HCT116 (cell line): ENCODE measurements around the gene ZPR1. TPM values are rescaled to one million over a fixed set of nuclear protein-coding genes. Genes with fewer than 3 reads are reported as not detected.

Source experiments
- ATAC-seq: fragments of 200-7000 bp; cut with Tn5 transposase; 2 replicates; pipeline ENCODE4 v1.9.1; 2020; ENCODE audit warnings: mild to moderate bottlenecking, moderate library complexity
- BruUV-seq: library from RNA; stranded (reverse); fragments of 400-500 nt; replicated peaks from 2 replicates; lab custom pipeline; 2021; lab: Mats Ljungman, UMichigan
- CTCF ChIA-PET: fragments of 300-600 bp; sonication (Branson Sonifier 250); formaldehyde crosslinking; loops from one replicate; lab custom pipeline; 2021; ENCODE audit warnings: antibody characterized with exemption; lab: Charles Lee
- POLR2A ChIA-PET: fragments of 300-600, 350-600 bp; sonication (Branson Sonifier 250); formaldehyde crosslinking; loops from one replicate; lab custom pipeline; 2021; ENCODE audit warnings: antibody characterized with exemption; lab: Charles Lee
- RAD21 ChIA-PET, 2 experiments: fragments of 300-600 bp; sonication (Branson Sonifier 250); formaldehyde crosslinking; loops; one replicate each; lab custom pipeline; 2023; ENCODE audit warnings: low total read pairs in 2 of 2; ENCODE audit not compliant: uncharacterized antibody in 2 of 2, unreplicated experiment in 2 of 2, low non-redundant PET in 1 of 2; lab: Charles Lee
- DNase-seq: peaks from one replicate; pipeline ENCODE4 v3.0.0-alpha.2; 2010; ENCODE audit warnings: low read depth, low spot score
- H2AFZ ChIP-seq: fragments of 200-600 bp; shearing (Covaris generic), sonication (generic); 2 replicates; pipeline ENCODE4 v1.6.1; 2017; ENCODE audit warnings: low read depth, mixed run types, mixed read lengths, antibody characterized with exemption, low read length; ENCODE audit not compliant: poor library complexity, severe bottlenecking
- H3K27ac ChIP-seq: 2 replicates; pipeline ENCODE4 v1.5.1; 2012; ENCODE audit warnings: low read depth, low read length
- H3K27me3 ChIP-seq: fragments of 200-600 bp; sonication (generic); 2 replicates; pipeline ENCODE4 v1.6.1; 2016; ENCODE audit warnings: mixed run types, low read length, mixed read lengths; ENCODE audit not compliant: insufficient read depth
- H3K36me3 ChIP-seq, 2 experiments: fragments of 200-500 bp in 1 of 2; fragments of 200-600 bp in 1 of 2; sonication (Bioruptor generic) in 1 of 2; sonication (generic) in 1 of 2; 2 replicates each; pipeline versions ENCODE4 v1.5.1 to v1.6.1; 2014 to 2016; ENCODE audit warnings: low read length in 2 of 2, inconsistent platforms in 1 of 2, mixed read lengths in 1 of 2, mixed run types in 1 of 2; ENCODE audit not compliant: insufficient read depth in 2 of 2, control insufficient read depth in 1 of 2
- H3K4me1 ChIP-seq, 2 experiments: fragments of 200-600 bp in 1 of 2; sonication (generic) in 1 of 2; 2 replicates each; pipeline versions ENCODE4 v1.5.1 to v1.6.1; 2012 to 2017; ENCODE audit warnings: low read length in 2 of 2, inconsistent platforms in 1 of 2, mild to moderate bottlenecking in 1 of 2, mixed read lengths in 1 of 2, mixed run types in 1 of 2, moderate library complexity in 1 of 2; ENCODE audit not compliant: insufficient read depth in 2 of 2, control insufficient read depth in 1 of 2
- H3K4me2 ChIP-seq: fragments of 200-600 bp; sonication (generic); 2 replicates; pipeline ENCODE4 v1.6.1; 2017; ENCODE audit warnings: mixed run types, low read length, mixed read lengths
- H3K4me3 ChIP-seq, 2 experiments: fragments of 200-600 bp in 1 of 2; sonication (generic) in 1 of 2; replicated peaks in 1 of 2; 2 replicates each; pipeline ENCODE4 v1.5.1; 2011 to 2016; ENCODE audit warnings: low read length in 2 of 2, control low read depth in 1 of 2, low read depth in 1 of 2, mild to moderate bottlenecking in 1 of 2, mixed read lengths in 1 of 2, mixed run types in 1 of 2
- H3K79me2 ChIP-seq: fragments of 200-600 bp; sonication (generic); 2 replicates; pipeline ENCODE4 v1.6.1; 2017; ENCODE audit warnings: mild to moderate bottlenecking, mixed run types, low read length, moderate library complexity, mixed read lengths; ENCODE audit not compliant: insufficient read depth
- H3K9ac ChIP-seq: fragments of 200-600 bp; sonication (generic); 2 replicates; pipeline ENCODE4 v1.6.1; 2016; ENCODE audit warnings: low read length, mixed read lengths
- H3K9me2 ChIP-seq: fragments of 200-600 bp; sonication (generic), shearing (Covaris generic); 2 replicates; pipeline ENCODE4 v1.6.1; 2017; ENCODE audit warnings: mixed run types, mild to moderate bottlenecking, moderate library complexity; ENCODE audit not compliant: insufficient read depth
- H3K9me3 ChIP-seq, 2 experiments: fragments of 200-500 bp in 1 of 2; fragments of 200-600 bp in 1 of 2; sonication (Bioruptor generic) in 1 of 2; sonication (generic) in 1 of 2; 2 replicates each; pipeline ENCODE4 v1.6.1; 2014 to 2017; ENCODE audit warnings: low read length in 2 of 2, mixed read lengths in 2 of 2, inconsistent platforms in 1 of 2, low read depth in 1 of 2, mild to moderate bottlenecking in 1 of 2, mixed run types in 1 of 2, moderate library complexity in 1 of 2; ENCODE audit not compliant: control insufficient read depth in 1 of 2, insufficient read depth in 1 of 2
- H4K20me1 ChIP-seq: fragments of 200-600 bp; sonication (generic), shearing (Covaris generic); 2 replicates; pipeline ENCODE4 v1.6.1; 2017; ENCODE audit warnings: mixed run types, mild to moderate bottlenecking, moderate library complexity; ENCODE audit not compliant: insufficient read depth
- EZH2 ChIP-seq: fragments of 200-600 bp; sonication (generic); IDR thresholded peaks from 2 replicates; pipeline ENCODE4 v1.6.1; 2017; ENCODE audit warnings: antibody characterized with exemption, mixed run types
- FOSL1 ChIP-seq: IDR thresholded peaks from 2 replicates; pipeline ENCODE4 v1.6.1; 2012; ENCODE audit warnings: low read depth
- POLR2A ChIP-seq: IDR thresholded peaks from 2 replicates; pipeline ENCODE4 v1.7.0; 2011; ENCODE audit warnings: borderline replicate concordance; ENCODE audit not compliant: insufficient read depth, insufficient read length; ENCODE audit errors: extremely low read depth
- RAD21 ChIP-seq: IDR thresholded peaks from 2 replicates; pipeline ENCODE4 v1.6.1; 2012; ENCODE audit warnings: low read depth, mild to moderate bottlenecking
- SIN3A ChIP-seq: IDR thresholded peaks from 2 replicates; pipeline ENCODE4 v1.6.1; 2012; ENCODE audit warnings: low read depth
- YY1 ChIP-seq: IDR thresholded peaks from 2 replicates; pipeline ENCODE4 v1.6.1; 2011; ENCODE audit warnings: low read length, low read depth, moderate library complexity, mild to moderate bottlenecking; ENCODE audit not compliant: insufficient replicate concordance; ENCODE audit errors: extremely low read depth
- ZFX ChIP-seq: fragments of 450-650 bp; IDR thresholded peaks from 2 replicates; pipeline ENCODE4 v1.6.1; 2017
- intact Hi-C: fragments of 100-400 bp; cut with micrococcal nuclease; formaldehyde crosslinking; loops from 2 replicates; pipeline ENCODE4 v1.10.0; 2022
- total RNA-seq: library from RNA; stranded (reverse); gene quantifications from one replicate; pipeline ENCODE4 v1.2.1, GENCODE V29; 2021; ENCODE audit not compliant: unreplicated experiment
- TF ChIP-seq, protein P1 (sequence below): IDR thresholded peaks from 2 replicates; pipeline ENCODE4 v1.6.1; 2012
- TF ChIP-seq, protein P2 (sequence below): IDR thresholded peaks from 2 replicates; pipeline ENCODE4 v1.6.1; 2012
- TF ChIP-seq, protein P3 (sequence below), 3 experiments: fragments of 200-600 bp in 1 of 3; sonication (generic) in 1 of 3; IDR thresholded peaks in 2 of 3; conservative IDR thresholded peaks in 1 of 3; 2 replicates each; pipeline ENCODE4 v1.5.1; 2012 to 2017; ENCODE audit warnings: low read depth in 2 of 3, low read length in 2 of 3, antibody characterized with exemption in 1 of 3, borderline replicate concordance in 1 of 3, control low read depth in 1 of 3, mild to moderate bottlenecking in 1 of 3, mixed read lengths in 1 of 3, mixed run types in 1 of 3, moderate library complexity in 1 of 3; ENCODE audit not compliant: insufficient read depth in 1 of 3

Gene ZPR1
- total RNA-seq, 1 experiment from 2014 or later = 56.3 TPM

DNA sequence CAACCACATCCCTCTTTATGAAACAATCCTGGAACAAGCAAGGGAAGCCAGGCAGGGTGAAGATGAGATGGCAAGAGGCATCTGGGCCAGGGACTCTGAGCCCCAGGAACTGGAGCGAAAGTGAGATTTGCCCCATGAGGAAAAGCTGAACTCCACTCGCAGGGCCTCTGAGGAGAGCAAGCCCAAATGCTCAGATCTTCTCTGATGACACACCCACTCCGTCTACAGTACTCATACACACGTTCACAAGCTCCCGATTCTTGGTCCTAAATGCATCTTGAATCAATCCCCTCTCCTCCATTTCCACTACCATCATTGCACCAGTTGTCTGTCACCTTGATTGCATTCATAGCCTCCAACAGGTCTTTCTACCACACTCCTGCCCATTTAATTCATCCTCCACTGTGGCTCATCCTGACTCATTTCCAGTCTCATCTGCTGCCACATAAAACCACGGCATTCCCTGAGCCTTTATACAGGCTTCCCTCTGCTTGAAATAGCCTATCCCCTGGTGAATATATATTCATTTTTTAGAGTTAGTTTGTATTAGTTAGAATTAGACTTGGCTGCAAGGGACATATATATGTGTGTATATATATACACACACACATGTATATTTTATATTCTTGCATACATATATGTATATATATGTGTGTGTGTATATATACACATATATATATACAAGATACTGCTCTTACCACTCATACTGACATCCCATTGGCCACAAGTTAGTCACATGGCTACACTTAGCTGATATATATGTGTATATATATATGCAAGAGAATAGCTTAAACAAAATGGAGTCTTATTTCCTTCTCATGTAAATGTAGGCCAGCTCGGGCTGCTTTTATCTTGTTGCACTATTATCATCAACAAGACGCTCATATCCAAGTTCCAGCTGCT, 5.3 kb upstream of the ZPR1 start:
- H3K27me3 ChIP-seq = no peaks in the 10 kb centered on the region
- no peak for DNase-seq
- no TSS peak for BruUV-seq
- CTCF ChIA-PET = interaction anchor here (1.9 kb wide), 1 partner anchor 43 kb away, joined by 13 read pairs; no protein-coding TSS in a partner anchor
- H3K4me2 ChIP-seq = no peak overlapping the region
- H4K20me1 ChIP-seq = no peaks in the 10 kb centered on the region
- H3K9ac ChIP-seq = no peak overlapping the region
- no peaks in the 10 kb centered on the region for H3K79me2 ChIP-seq
- H3K27ac ChIP-seq = no peak overlapping the region
- no peak; the same call in 1 of the 2 replicates for ATAC-seq
- H3K9me3 ChIP-seq = no peaks in the 10 kb centered on the region
- peaks cover 7 to 31% of the 10 kb centered on the region in 2 experiments; a peak in 3 of 4 replicates for H3K4me1 ChIP-seq
- no peaks in the 10 kb centered on the region for H3K36me3 ChIP-seq
- no peaks in the 10 kb centered on the region for H3K9me2 ChIP-seq
- RAD21 ChIA-PET = interaction anchor here in 1 of 2 experiments (0.5 to 1.1 kb wide), 2 partner anchors 43 to 44 kb away, joined by 3 to 7 read pairs; partner anchors contain the start of gene APOA1
- peak overlapping the region; percentile 92 for H2AFZ ChIP-seq
- TF ChIP-seq, protein P1, sequence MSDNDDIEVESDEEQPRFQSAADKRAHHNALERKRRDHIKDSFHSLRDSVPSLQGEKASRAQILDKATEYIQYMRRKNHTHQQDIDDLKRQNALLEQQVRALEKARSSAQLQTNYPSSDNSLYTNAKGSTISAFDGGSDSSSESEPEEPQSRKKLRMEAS = no peak
- TF ChIP-seq ZFX (no peak), POLR2A (no peak), RAD21 (no peak), FOSL1 (no peak; the same call in 1 of the 2 replicates), EZH2 (no peak), SIN3A (no peak), YY1 (no peak)
- TF ChIP-seq, protein P2, sequence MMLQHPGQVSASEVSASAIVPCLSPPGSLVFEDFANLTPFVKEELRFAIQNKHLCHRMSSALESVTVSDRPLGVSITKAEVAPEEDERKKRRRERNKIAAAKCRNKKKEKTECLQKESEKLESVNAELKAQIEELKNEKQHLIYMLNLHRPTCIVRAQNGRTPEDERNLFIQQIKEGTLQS = no peak
- TF ChIP-seq, protein P3, sequence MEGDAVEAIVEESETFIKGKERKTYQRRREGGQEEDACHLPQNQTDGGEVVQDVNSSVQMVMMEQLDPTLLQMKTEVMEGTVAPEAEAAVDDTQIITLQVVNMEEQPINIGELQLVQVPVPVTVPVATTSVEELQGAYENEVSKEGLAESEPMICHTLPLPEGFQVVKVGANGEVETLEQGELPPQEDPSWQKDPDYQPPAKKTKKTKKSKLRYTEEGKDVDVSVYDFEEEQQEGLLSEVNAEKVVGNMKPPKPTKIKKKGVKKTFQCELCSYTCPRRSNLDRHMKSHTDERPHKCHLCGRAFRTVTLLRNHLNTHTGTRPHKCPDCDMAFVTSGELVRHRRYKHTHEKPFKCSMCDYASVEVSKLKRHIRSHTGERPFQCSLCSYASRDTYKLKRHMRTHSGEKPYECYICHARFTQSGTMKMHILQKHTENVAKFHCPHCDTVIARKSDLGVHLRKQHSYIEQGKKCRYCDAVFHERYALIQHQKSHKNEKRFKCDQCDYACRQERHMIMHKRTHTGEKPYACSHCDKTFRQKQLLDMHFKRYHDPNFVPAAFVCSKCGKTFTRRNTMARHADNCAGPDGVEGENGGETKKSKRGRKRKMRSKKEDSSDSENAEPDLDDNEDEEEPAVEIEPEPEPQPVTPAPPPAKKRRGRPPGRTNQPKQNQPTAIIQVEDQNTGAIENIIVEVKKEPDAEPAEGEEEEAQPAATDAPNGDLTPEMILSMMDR (IDR thresholded peaks at IDR 0.05 in 2 of 3, conservative IDR thresholded peaks at IDR 0.05 in 1 of 3; ENCODE audit: borderline replicate concordance in 1 of 3, insufficient read depth in 1 of 3, low read depth in 2 of 3, low read length in 2 of 3) = no peak
- POLR2A ChIA-PET = interaction anchor here (0.6 to 0.7 kb wide), 2 partner anchors 18 to 351 kb away, joined by 3 read pairs; partner anchors contain the start of gene PAFAH1B2
- no peak overlapping the region for H3K4me3 ChIP-seq
- intact Hi-C loops = loop anchor here (5.0 kb wide), 1 partner anchor 434 kb away; no protein-coding TSS in a partner anchor
